HG03520 (cell line): ENCODE measurements around the gene NFYC.

Source experiments
- ATAC-seq: cut with Tn5 transposase; IDR thresholded peaks from one replicate; pipeline ENCODE4 v1.9.1; 2021; ENCODE audit warnings: mild to moderate bottlenecking, moderate library complexity; ENCODE audit not compliant: unreplicated experiment

The NFYC gene

GRCh38 chr1:40818264-40818961 is 126.9 kb downstream of the NFYC start:
- ATAC-seq: peak; percentile 64

DNA sequence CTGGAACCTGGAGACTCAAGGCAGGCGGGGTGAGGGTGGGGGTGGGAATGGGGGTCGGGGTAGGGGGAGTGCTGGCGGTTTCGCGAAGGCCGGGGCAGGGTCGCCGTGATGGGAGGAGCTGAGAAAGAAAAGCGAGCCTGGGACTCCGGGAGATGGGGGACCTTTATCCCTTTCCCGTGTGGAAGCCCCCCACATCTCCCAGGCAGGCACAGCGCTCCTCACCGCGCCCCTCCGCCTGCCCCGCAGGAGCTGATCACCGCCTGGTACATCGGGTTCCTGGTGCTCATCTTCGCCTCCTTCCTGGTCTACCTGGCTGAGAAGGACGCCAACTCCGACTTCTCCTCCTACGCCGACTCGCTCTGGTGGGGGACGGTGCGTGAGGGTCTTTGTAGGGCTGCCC is 127.6 kb downstream of the NFYC start:
- ATAC-seq: no peak

- no peak for ATAC-seq
Measured at GRCh38 chr1:40820251-40820797, 128.8 kb downstream of the NFYC start.
